GM19193 (cell line): ENCODE data around the gene SUPT3H.

Experiments used
- POLR2A ChIP-seq: IDR thresholded peaks from 4 replicates; pipeline ENCODE4 v1.6.1; 2011; ENCODE audit not compliant: insufficient read depth, insufficient read length; ENCODE audit errors: extremely low read depth

Gene SUPT3H

DNA sequence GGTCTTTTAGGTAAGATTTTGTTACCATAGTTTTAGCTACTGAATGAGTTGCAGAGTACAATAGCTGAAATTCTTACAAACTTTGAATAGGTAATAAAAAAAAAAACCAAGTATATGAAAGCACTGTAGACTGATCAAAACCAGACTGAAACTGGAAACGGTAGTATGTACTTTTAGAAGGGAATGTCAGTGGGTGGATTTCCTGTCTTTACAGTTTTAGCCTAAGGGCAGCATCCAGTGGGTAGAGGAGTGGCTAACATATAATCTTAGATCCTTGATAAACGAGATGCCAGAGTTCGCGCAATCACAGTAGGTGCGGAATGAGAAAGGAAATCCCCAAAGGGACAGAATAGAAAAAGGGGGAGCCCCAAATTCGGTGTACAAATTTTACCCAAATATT lies 435.5 kb downstream of the SUPT3H start:
- TF ChIP-seq POLR2A: no peak

GRCh38 chr6:44940367-44940766 lies 437.4 kb downstream of the SUPT3H start:
- TF ChIP-seq POLR2A: no peak

DNA sequence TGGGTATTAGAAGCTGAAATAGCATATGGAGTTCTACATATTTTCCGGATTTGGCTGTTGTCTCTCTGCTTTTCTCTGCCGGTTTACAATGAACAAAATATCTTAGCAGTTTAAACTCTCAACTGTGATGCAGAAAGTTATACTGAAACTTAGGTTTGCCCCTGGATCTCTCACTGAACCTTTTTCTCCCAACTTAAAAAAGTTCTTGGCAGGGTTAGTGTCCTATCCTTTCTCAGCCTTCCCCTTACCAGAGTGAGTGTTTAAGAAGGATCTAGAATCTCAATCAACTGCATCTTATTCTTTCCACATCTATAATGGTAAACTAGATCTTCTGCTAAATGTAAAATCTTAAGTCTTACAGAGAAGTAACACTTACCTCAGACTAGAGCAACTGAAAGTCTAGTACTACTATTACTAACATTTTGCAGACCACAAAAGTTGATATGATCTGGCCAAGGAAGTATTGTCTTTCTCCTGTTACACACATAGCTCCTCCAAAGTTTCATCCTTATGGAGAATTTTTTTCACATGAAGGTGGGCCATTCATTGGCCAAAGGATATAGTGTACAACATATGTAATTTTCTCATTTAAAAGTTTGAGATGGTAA lies 441.9 kb downstream of the SUPT3H start:
- no peak for TF ChIP-seq POLR2A

DNA sequence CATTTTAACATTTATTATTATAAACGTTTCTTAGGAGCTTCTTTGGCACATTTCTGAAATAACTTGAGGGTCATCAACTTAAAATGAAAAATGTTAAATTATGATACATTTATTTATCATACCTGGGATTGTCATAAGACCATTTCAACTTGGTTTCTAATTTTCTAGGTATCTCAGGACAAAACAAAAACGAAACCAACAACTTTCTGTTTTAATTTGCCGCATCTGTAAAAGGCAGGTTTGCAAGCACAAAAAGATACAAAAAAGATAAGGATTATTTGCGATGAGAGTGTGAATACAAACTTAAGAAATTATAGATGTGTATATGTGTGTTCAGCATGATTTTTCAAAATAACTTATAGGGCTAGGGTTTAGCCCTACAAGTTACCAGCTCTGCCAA lies 444.6 kb downstream of the SUPT3H start:
- TF ChIP-seq POLR2A: no peak

- no peak for TF ChIP-seq POLR2A
Observed at GRCh38 chr6:44932651-44933091, 445.1 kb downstream of the SUPT3H start.

- no peak for TF ChIP-seq POLR2A
Observed at GRCh38 chr6:44931385-44931784, 446.3 kb downstream of the SUPT3H start.

- TF ChIP-seq POLR2A: no peak
Observed at GRCh38 chr6:44926556-44926955, 451.2 kb downstream of the SUPT3H start.

DNA sequence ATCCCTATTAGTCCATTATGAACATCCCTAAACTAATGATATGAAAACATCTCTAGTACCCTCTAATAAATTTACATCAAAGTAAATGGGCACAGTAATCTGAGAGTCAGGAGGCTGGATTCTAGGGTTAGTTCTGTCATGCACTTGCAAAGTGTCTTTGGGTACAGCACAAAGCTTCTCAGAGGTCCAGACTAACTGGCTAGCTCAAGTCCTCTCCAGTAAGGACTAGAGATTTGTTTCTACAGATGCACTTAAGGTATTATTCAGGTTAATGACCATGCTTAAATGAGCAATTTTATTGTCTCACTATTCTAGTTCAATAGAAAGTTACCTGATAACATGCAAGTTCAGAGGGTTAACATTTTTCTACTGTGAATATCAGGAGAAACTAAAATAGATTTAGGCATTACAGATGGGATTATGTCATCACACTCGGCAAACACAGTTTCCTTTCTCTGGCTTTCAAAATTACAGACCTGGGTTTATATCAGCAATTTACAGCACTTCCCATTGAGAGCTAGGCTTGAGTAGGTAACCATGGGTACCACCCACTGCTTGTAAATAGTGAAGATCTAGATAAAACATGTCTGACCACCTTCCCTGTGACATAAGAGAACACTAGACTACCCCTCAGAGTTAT lies 452.5 kb downstream of the SUPT3H start:
- no peak for TF ChIP-seq POLR2A

DNA sequence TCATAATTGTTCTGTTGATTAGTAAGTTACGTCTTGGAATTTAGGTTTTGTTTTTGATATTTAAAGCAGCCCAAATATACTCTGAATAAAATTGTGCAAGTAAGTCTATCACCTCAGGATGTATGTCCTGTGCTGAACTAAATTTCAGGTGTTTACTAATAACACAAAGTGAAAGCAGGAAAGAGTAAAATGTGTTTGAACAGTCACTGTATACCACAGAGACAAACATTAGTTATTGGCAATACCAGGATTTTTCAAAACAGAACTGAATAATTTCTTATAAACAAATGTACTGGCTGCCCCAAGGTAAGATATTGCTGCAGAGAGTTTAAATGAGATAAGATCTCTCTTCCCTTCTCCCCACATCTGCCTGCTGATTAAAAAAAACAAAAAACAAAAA lies 454.3 kb downstream of the SUPT3H start:
- TF ChIP-seq POLR2A: no peak

- no peak for TF ChIP-seq POLR2A
Observed at GRCh38 chr6:44921798-44922197, 455.9 kb downstream of the SUPT3H start.

- no peak for TF ChIP-seq POLR2A
Observed at GRCh38 chr6:44920952-44921491, 456.7 kb downstream of the SUPT3H start.

DNA sequence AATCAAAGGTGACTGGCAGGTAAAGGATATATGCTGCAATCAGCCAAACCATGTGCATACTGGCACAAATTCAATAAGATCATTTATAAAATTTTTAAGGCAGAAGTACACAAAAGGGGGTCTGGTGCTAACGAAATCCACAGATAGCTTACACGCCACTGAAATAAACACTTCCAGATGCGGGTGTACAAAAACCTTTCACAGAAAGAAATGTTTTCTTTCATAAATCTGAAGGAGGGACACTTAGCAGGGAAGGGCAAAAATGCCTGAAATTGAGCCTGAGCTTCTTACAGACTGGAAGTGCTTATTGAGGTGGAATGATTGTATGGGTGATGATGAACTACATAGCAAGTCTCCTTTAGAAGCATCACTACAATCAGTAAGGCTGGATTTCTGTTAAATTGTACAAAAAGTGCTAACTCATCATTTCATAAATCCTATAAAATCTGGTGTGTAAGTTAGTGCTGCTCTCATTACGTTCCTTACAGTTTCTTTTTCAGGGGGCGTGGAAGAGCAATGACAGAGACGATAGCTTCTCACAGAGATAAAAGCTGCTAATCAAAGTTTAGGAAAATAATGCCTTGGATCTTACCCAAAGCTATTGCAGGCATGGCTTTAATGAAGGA lies 458.9 kb downstream of the SUPT3H start:
- TF ChIP-seq POLR2A: no peak

DNA sequence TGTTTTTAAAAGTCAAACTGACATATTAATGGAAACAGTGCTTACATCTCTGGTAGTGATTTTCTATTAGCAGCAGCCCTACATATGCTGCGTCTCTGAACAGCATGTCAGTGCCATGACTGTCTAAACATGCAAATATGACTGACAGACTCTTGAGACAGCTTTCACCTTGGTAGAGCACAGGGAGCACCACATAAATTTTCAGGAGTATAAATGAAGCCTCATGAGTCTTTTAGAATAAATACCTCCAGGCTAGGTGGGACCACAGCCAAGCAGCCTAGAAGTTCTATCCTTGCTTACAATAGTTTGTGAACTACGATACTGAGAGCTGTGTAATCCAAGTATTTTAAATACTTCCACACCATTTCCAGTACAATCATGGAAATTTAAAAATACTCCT lies 460.3 kb downstream of the SUPT3H start:
- TF ChIP-seq POLR2A: no peak

- TF ChIP-seq POLR2A: no peak
Observed at GRCh38 chr6:44915111-44915510, 462.6 kb downstream of the SUPT3H start.

- TF ChIP-seq POLR2A: no peak
Observed at GRCh38 chr6:44914141-44914540, 463.6 kb downstream of the SUPT3H start.

GRCh38 chr6:44906761-44907160 lies 471.0 kb downstream of the SUPT3H start:
- TF ChIP-seq POLR2A: no peak
